IPS-15b (cell line): ENCODE data around the gene ANP32B.

Experiments
- H3K27me3 ChIP-seq: one replicate; pipeline ENCODE4 v1.6.1; 2013; ENCODE audit warnings: low read length; ENCODE audit not compliant: control insufficient read depth, insufficient read depth
- H3K36me3 ChIP-seq: one replicate; pipeline ENCODE4 v1.6.1; 2013; ENCODE audit warnings: low read length; ENCODE audit not compliant: control insufficient read depth, insufficient read depth
- H3K4me1 ChIP-seq: one replicate; pipeline ENCODE4 v1.6.1; 2013; ENCODE audit warnings: mild to moderate bottlenecking, low read length; ENCODE audit not compliant: control insufficient read depth, insufficient read depth
- H3K4me3 ChIP-seq: one replicate; pipeline ENCODE4 v1.5.1; 2013; ENCODE audit warnings: low read depth, low read length
- H3K9ac ChIP-seq: one replicate; pipeline ENCODE4 v1.6.1; 2013; ENCODE audit warnings: low read depth, mild to moderate bottlenecking, low read length
- H3K9me3 ChIP-seq: one replicate; pipeline ENCODE4 v1.6.1; 2013; ENCODE audit warnings: mild to moderate bottlenecking, low read length; ENCODE audit not compliant: control insufficient read depth, insufficient read depth

ANP32B gene

DNA sequence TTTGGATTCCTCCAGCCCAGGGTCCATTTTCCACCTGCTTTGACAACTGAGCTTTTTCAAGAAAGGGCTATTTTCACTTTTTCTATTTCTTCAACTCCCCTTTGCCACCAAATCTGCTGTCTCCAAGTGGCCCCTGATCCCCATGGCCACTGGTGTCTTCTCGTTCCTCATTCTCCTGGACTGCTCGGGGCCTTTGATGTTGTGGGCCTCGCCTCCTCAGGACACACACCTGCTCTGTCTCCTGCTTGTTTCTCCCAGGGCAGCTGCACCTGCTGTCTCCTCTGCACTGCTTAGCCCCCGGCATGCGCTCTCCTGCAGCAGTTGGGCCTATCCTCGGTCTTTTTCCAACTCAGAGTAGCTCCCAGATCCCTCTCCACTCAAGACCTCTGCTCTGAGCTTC, 57.1 kb downstream of the ANP32B start:
- Histone ChIP-seq H3K27me3 (peaks cover 2% of the 10 kb centered on the region), H3K36me3 (no peaks in the 10 kb centered on the region), H3K9ac (no peak overlapping the region), H3K4me1 (no peaks in the 10 kb centered on the region), H3K4me3 (no peak overlapping the region), H3K9me3 (no peaks in the 10 kb centered on the region)

DNA sequence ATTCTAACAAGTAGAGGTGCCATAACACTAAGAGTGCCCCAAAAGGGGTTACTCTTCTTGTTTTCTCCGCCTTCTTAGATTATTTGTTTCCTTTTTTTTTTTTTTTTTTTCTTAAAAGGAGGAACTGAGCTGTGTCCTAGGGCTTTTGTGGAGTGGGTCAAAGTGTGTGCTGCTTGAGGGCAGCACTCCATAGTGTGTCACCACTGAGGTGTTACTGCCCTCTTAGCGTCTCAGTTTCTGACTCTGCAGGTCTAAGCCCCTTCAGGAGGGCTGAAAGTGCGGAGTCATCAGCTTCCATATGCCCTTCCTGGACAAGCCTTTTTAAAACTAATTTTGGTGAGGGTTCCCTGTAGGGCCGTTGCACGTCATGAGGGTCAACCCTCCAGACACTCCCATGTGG, 60.8 kb downstream of the ANP32B start:
- Histone ChIP-seq H3K9me3 (no peaks in the 10 kb centered on the region), H3K9ac (no peak overlapping the region), H3K36me3 (no peaks in the 10 kb centered on the region), H3K4me1 (no peaks in the 10 kb centered on the region), H3K4me3 (no peak overlapping the region), H3K27me3 (no peaks in the 10 kb centered on the region)

DNA sequence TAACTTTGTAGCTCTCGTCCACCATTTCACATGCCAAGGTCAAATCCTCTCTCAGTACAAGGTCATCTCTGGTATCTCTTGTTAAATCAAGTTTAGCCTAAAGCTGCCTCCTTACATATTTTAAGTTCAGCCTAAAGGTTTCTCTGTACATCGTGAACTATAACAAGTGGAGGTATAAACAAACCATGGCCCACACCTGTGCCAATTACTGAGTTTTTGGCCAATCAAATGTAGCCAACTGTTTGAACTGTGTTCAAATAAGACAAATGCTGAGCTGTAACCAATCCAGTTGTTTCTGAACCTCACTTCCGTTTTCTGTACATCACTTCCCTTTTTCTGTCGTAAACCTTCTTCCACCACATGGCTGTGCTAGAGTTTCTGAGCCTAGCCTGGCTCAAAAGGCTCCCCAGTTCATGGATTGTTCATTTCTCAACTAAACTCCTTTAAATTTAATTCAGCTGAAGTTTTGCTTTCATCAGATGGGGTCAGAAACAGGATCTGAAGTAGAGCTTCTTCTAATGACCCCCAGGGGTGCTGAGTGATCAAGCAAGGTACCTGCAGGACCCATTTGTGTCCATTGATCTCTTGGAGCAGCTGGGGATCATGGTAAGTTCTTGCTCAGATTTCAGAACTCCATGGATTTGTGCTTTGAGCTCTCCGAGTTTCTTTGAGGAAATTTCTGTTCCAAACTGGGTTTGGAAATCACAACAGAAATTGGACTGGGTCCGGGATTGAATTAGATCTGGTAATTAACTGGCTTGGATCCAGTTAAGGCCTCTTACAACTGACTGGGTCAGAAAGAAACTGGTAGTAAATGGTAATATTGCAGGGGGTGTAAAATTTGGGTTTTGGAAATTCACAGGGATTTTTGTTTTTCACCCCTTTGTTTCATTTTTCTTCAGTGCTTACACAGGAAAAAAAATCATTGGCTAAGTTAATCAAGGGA, 62.4 kb downstream of the ANP32B start:
- H3K36me3 ChIP-seq, result no peaks in the 10 kb centered on the region
- no peaks in the 10 kb centered on the region for H3K4me1 ChIP-seq
- no peak overlapping the region for H3K4me3 ChIP-seq
- no peaks in the 10 kb centered on the region for H3K9me3 ChIP-seq
- no peaks in the 10 kb centered on the region for H3K27me3 ChIP-seq
- H3K9ac ChIP-seq, result no peak overlapping the region

DNA sequence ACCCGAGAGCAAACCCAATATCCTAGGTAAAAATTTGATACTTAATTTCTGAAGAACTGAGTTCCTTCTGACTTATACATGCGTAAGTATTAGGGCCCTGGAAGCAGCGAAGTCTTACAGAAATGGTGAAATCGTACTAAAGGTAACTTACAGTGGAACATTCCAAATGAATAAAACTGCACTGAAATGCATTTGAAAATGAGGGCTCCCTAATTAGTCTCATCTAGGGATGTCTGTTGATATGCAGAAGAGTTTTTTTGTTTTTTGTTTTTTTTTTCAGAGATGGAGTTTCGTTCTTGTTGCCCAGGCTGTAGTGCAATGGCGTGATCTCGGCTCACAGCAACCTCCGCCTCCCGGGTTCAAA, 63.0 kb downstream of the ANP32B start:
- H3K9me3 ChIP-seq, result no peaks in the 10 kb centered on the region
- no peaks in the 10 kb centered on the region for H3K27me3 ChIP-seq
- no peak overlapping the region for H3K9ac ChIP-seq
- H3K4me1 ChIP-seq, result no peaks in the 10 kb centered on the region
- no peak overlapping the region for H3K4me3 ChIP-seq
- no peaks in the 10 kb centered on the region for H3K36me3 ChIP-seq

DNA sequence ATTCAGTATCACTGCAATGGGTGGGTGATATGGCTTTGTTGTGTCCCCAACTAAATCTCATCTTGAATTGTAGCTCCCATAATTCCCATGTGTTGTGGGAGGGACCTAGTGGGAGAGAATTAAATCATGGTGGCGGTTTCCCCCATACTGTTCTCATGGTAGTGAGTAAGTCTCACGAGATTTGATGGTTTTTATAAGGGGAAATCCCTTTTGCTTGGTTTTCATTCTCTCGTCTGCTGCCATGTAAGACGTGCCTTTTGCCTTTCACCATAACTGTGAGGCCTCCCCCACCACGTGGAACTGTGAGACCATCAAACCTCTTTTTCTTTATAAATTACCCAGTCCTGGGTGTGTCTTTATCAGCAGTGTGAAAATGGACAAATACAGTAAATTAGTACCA, 63.9 kb downstream of the ANP32B start:
- Histone ChIP-seq H3K36me3 (no peaks in the 10 kb centered on the region), H3K27me3 (peaks cover 3% of the 10 kb centered on the region), H3K9ac (no peak overlapping the region), H3K4me1 (no peaks in the 10 kb centered on the region), H3K9me3 (no peaks in the 10 kb centered on the region), H3K4me3 (no peak overlapping the region)

DNA sequence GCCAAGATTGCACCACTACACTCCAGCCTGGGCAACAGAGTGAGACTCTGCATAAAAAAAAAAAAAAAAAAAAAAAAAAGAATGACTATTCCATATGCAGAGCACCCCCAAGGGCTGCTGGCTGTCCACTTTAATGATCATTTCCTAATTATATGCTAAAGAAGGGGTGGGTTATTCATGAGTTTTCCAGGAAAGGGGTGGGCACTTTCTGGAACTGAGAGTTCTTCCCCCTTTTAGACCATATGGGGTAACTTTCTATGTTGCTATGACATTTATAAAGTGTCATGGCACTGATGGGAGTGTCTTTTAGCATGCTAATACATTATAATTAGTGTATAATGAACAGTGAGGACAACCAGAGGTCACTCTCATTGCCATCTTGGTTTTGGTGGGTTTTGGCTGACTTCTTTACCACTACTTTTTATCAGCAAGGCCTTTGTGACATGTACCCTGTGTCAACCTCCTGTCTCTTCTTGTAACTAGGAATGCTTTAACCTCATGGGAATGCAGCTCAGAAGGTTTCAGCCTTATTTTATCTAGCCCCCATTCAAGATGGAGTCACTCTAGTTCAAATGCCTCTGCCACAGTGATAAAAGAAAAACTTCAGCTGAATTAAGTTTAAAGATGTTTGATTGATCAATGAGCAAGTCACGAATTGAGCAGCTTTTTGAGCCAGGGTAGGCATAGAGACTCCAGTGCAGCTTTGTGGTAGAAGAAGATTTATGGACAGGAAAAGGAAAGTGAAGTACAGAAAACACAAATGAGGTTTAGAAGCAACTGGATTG, 66.3 kb downstream of the ANP32B start:
- Histone ChIP-seq H3K27me3 (peaks cover 3% of the 10 kb centered on the region), H3K36me3 (no peaks in the 10 kb centered on the region), H3K9ac (no peak overlapping the region), H3K9me3 (no peaks in the 10 kb centered on the region), H3K4me1 (no peaks in the 10 kb centered on the region), H3K4me3 (no peak overlapping the region)

DNA sequence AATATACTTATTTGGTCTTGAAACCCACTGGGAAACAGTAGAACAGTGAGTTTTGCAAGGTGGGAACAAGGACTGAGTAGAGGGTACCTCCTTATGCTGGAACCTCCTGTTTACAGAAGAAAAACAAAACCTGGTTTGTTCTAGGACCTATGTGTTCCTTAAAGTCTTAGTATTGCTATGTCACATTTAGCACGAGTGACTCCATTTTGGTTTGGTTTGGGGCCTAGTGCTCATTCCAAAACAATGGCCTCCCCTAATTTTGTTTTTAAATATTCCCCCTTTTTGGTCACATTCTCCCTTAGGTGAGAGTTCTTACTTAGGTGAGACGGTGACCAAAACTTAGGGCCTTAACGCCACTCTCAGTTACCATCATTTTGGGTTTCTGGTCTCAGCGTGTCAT, 67.2 kb downstream of the ANP32B start:
- no peaks in the 10 kb centered on the region for H3K9me3 ChIP-seq
- H3K4me3 ChIP-seq, result no peak overlapping the region
- no peaks in the 10 kb centered on the region for H3K36me3 ChIP-seq
- no peak overlapping the region for H3K9ac ChIP-seq
- peaks cover 3% of the 10 kb centered on the region for H3K27me3 ChIP-seq
- no peaks in the 10 kb centered on the region for H3K4me1 ChIP-seq

DNA sequence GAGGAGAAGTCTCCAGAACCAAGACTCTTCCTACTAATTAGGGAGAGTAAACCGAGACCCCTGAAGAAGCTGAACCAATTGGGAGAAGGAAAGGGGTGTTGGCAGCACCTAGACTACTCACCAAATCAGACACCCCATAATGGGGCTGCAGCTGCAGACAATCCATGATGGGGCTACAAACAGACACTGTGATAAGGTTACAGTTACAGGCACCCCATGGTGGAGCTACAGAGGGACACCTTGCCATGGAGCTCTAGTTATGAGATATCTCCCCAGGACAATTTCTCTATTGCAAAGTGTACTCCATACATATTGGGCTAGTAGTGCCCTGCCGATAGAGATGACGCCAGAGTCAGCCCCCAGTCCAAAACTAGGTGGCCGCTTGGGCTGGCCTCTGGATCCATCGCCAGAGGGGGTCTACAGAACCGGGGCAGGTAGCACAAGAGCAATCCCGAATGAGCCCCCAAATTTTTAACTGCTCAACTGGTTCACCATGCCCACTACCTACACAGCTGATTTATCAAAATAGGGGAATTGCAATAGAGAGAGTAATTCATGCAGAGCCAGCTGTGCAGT, 71.3 kb downstream of the ANP32B start:
- Histone ChIP-seq H3K4me1 (no peaks in the 10 kb centered on the region), H3K36me3 (no peaks in the 10 kb centered on the region), H3K9ac (no peak overlapping the region), H3K9me3 (no peaks in the 10 kb centered on the region), H3K27me3 (peaks cover 3% of the 10 kb centered on the region), H3K4me3 (no peak overlapping the region)

DNA sequence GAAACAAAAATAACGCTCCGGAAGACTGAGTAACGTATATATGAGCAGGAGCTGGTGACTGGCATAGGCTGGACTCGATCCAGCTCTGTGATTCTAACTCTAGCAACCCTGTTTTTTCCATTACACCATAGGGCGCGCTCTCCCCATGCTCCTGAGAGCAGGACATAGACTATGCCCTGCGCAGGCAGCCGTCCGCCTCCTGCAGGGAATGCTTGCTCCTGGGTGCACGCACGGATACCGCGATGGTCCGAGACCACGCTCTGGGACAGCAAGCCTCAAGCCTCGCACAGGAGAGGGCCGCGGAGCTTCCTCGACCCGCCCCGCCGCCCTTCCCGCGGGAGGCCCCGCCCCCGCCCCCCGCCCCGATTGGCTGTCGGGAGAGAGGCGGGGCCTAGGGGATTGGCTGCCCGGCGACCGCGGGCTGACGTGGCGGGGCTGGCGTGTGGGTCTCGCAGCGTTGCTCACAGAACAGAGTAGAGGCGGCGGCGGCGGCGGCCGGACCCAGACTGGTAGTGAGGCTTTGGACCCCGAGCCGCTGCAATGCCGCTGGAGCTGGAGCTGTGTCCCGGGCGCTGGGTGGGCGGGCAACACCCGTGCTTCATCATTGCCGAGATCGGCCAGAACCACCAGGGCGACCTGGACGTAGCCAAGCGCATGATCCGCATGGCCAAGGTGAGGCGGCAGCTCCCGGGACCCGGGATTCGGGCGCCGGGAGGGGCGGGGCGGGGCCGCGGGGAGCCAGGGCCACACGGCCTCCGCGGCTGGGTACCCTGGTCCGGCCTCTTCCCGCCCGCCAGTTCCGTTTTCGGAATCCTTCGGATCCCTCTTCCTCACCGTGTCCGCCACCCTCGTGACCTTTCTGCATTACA, 73.4 kb downstream of the ANP32B start, which contains the start of gene NANS:
NANS (plus strand) TSS at position 464 of the 869 bp plus-strand sequence; CDS start at position 541, 77 bp downstream.
- Histone ChIP-seq H3K4me3 (peak within 1 kb of the TSS; percentile 74), H3K9ac (peak within 1 kb of the TSS; percentile 81), H3K36me3 (peaks cover 5% of the 10 kb centered on the region), H3K9me3 (no peaks in the 10 kb centered on the region), H3K27me3 (peaks cover 3% of the 10 kb centered on the region), H3K4me1 (no peaks in the 10 kb centered on the region)

DNA sequence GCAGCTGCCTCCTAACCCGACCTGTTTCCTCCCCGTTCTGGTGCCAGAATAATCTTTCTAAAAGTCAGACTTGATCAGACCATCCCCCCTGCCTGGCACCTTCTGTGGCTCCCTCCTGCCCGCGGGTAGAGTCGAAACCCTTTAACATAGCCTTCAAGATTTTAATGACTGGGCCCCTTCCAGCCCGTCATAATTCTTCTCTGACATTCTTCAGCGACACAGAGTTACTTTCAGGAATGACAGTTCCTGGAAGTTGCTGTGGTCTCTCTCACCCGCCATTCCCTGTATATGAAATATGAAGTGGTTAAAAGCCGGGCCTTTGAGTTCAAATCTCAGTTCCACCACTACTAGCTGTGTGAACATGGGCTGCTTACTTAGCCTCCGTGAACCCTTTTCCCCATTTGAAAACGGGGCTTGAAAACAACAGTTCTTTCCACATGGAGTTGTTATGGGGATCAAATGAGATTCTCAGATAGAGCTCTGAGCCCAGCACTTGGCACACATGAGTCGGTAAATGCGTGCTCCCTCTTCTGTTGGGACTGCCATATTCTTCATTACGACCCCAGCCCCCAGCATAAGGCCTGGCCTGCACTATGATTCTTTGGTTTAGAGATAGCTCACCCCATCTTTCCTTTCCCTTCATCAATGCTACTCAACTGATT, 74.1 kb downstream of the ANP32B start:
- no peaks in the 10 kb centered on the region for H3K9me3 ChIP-seq
- no peaks in the 10 kb centered on the region for H3K4me1 ChIP-seq
- H3K36me3 ChIP-seq, result peaks cover 5% of the 10 kb centered on the region
- H3K27me3 ChIP-seq, result no peaks in the 10 kb centered on the region
- peak overlapping the region; percentile 74 for H3K4me3 ChIP-seq
- peak overlapping the region; percentile 81 for H3K9ac ChIP-seq

DNA sequence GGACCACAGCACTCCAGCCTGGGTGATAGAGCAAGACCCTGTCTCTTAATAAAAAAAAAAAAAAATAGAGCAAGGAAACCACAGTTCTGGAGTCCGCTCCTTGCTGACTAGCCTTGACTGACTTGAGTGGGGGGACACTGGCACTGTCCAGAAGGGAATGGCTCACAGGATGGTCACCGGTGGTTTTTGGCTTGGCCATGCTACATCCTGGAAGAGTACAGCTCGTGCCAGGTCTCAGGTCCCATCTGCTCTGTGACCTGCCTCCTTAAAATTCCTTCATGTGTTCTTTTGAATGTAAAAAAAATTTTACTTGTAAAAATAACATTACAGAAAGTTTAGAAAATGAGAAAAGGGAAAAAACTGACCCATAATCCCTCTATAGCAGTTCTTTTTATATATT, 79.0 kb downstream of the ANP32B start:
- Histone ChIP-seq H3K9ac (no peak overlapping the region), H3K9me3 (no peaks in the 10 kb centered on the region), H3K4me1 (peaks cover 2% of the 10 kb centered on the region), H3K36me3 (peaks cover 10% of the 10 kb centered on the region), H3K4me3 (no peak overlapping the region), H3K27me3 (no peaks in the 10 kb centered on the region)
